ENCODE results near the gene CD47.
A peak's percentile ranks its signal among the peaks of the same experiment; 100 is the strongest.

Gene CD47

DNA sequence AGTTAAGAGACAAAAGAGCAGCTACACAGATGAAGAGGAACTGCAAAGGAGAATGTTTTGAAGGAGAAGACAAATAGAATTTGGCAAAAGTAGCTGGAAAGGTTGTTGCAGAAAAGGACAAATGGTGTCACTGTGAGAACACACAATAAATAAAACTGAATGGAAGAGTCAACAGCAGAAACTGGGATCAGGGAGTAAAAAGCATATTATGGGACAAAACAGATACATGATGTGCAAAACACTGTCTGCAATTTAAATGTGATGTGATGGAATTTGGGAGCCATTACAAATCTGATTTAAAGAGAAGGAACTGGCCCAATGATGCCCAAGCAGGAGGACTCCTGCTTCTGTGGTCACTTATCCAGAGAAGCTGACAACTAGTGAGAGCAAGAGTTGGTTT, 46.1 kb downstream of the CD47 start:
- DNase-seq: no peak

DNA sequence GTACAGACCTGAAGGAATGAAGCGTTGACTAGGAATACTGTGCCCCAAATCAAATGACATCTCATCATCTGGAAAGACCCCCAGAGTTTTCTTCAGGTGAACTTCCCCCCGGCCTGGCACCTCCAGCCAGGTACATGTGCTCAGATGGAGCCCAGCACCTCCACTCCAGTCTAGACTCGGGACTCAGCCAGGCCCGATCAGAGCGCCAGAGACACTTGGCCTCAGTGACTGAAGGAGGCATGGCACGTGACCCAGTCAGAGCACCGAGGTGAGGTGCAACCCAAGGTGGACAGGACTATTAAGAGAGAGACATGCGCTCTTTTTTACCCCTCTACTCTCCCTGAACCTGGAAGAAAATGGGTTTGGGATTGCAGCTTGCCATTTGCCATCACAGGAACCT, 48.5 kb downstream of the CD47 start:
- DNase-seq: no peak

DNA sequence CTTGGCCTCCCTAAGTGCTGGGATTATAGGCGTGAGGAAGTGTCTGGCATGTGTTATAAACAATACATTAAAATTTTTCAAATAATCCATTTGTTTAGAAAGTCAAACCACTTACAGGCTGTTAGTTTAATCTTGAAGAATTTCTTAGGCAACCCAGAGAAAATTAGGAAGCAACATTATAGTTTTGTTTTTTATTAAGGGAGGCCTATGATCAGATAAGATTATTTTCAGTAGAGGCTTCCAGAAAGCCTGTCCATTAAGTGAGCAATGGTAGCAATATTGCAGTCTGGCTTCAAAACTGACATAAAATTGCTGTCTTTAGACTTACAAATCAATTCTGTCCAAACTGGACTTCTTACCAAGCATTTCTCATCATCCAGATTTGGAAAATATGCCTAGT, 49.6 kb downstream of the CD47 start:
- DNase-seq: no peak

DNA sequence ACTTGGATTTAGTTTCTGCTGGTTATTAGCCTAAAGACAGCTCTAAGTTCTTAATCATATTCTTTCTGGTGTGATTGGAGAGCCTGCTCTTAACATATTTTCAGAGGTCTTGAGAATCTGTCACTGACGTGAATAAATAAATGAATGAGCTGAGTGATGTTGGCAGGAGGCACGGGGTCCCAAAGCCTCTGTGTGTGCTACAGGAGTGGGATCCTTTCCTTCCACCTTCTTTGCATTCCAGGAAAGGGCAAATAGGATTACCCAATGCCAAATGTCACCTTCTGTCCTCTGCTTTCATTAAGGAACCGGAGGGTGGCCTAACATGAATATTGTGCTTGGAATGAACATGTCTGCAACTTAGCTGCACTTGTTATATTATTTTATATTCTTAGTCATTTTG, 53.1 kb downstream of the CD47 start:
- no peak for DNase-seq

DNA sequence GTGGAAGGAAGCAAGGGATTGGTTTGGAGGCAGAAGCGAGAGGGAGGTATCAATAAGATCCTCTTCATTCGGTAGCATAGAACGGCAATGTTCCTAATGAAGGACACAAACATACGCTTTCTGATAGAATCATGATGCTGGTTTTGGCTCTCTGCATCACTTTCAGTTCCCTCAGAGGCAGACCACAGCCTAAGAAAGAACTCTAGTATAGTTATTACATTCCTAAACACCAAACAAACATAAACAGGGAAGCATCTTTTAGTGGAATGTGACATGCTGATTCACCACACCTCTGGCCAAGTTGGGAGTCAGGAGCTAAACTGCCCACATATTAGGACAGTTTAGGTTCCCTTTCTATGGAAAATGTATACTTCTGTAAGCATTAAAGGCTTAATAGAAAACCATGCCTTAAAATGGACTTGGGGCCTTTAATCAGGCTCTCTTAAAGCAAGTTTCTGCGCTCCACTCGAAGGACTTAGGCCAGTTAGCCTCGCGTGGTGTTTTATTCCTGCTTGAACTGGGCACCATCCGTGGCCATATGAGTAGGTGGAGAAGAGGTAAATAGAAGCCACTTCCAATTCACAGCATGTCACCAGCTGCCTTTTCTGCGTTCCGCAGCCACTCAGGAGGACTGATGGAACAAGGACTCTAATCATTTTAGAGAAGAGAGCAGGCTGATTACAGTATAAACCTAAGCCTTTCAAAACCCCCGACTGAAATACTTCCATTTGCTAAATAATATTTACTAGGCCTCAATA, 53.7 kb downstream of the CD47 start:
- DNase-seq: no peak

DNA sequence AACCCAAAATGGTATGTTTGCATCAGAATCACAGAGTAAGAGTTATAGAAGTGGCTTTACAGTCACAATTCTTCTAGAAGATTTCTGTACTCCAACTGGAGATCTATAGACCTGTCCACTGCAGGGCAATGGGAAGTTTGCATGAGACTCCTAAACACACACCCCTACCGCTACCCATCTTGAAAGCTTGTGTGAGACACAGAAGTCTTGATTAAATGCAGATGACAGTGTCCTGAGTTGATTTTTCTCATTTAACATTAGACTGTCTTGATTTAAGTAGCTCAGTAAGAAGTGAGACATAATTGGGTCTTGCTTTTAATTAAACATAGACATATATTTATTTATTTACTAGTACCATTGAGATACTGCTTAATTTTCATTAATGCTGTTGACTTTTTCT, 54.4 kb downstream of the CD47 start:
- no peak for DNase-seq

DNA sequence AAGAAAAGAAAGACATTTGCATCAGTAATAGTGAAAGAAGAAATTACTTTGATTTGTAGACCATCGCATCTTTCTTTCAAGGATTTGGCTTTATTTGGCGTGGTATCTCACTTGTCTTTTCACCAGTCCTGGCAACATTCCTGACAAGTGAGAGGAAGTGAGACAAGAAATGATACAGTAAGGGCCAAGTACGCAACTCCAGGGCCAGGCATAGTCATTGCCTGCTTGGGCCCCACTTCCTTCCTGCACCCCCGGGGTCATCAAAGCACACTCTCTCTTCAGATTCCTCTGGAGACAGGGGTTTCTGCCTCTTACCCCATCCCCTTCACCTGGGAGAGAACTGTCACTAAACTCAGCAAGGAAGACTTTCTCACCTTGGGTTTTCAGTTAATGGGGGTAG, 55.1 kb downstream of the CD47 start:
- peak; percentile 3 for DNase-seq

GRCh38 chr3:108031895-108032294, 58.9 kb downstream of the CD47 start:
- DNase-seq: no peak

DNA sequence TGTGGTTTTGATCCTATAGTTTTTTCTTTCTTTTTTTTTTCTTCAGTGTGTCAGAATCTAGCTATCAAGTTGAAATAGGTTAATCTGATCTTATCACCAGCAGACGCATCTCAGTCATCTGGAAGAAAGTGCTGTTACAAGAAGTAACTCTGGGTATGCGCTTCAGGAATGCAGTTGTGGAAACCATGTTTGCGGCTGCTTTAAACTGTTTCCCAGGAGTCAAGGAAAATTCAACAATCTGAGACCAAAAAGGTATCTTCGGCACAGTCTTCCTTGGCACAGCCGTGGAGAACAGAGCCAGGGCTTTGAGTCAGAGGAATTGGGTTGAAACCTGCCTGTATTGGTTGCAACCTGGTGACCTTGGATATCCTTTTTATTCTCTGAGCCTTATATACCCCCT, 59.9 kb downstream of the CD47 start:
- no peak for DNase-seq

- DNase-seq: no peak
These were observed 61.4 kb downstream of the CD47 start for GRCh38 chr3:108029466-108029865.

- DNase-seq: no peak
These were observed 61.9 kb downstream of the CD47 start for GRCh38 chr3:108028896-108029295.

DNA sequence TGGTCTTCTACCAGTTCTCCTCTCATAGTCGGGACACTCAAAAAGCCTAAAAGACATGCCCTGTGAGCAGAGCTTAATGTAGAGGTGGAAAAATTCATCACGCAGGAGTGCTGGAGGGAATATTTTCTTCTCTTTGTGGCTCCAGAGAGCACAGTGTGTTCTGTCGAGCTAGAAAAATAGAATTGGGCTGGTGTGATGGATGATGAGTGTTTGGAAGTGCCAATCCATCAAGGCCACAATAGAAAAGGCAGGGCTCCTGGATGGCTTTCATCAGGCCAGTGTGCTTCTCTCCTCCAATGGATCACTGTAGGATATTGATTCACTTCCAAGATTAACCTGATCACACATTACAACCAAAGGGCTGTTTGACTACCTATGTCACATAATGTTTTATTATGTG, 65.7 kb downstream of the CD47 start:
- DNase-seq: no peak

DNA sequence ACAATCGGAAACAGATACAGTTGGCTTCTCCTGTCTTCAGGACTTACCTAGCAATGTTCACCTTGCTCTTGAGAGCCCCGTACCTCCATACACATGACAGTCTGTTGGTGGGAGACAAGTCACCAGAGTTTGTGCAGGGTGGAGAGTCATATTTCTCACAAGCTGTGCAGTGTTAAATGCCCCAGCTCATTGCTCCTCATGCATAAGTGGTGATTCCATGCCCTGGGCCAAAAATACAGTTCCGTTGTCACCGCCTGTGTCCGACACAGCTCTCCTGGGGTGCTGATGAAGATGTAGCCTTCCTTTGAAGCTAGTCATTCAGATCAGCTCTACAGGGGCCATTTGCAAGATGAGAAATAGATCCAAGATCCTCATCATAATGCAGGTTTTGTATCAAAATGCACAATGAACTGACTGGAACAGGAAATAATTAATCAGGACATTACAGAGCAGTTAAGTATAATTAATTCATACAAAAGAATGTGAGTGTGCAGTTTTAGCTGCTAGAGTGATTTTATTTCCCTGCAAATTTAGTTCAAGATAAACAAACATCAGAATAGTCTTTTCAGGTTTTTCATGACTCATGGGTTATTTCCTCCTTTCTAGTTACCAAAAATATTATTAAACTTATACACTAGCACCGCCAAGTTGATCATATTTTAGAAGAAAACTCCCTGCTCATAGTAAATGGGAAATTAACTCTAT, 66.5 kb downstream of the CD47 start:
- DNase-seq: no peak

DNA sequence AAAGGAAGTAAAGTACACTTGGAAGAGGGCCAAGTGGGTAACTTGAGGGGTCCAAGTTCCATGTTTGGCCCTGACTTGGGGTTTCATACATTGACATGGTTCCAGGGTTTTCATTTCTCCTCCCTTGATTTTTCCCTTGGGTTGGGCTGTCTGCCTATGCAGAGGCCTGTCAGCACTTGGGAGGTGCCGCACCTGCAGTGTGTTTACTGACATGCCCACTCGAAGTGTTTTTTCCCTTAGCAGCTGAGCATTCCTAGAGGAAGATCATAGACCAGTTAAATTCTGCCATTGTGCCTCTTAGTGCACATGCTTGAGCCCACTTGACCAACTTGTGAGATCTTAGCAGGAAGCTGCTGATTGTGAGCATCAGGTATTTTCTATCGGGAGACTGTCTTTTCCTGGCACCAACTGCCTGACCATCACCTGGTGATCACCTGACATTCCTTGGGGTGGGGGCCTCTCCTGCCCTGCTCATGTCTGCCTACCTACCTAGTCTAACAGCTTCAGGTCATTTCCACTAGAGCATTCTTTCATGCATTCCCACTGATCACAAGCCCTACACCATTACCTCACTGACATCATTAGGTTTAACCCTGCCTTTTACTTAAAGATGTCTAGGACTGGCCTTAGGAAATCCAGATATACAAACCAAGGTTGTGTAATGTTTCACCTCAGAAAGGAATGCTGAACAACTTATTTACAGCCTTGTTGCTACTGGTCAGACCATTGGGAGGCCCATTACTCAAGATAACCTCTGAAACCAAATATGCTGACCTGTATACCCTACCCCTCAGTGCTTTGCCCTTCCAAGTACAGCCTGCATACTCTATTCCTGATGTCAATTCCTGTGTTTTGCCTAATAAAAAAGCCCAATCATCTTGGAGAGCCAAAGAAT, 68.3 kb downstream of the CD47 start:
- no peak for DNase-seq

GRCh38 chr3:108021533-108021932, 69.3 kb downstream of the CD47 start:
- no peak for DNase-seq

- no peak for DNase-seq
These were observed 69.7 kb downstream of the CD47 start for GRCh38 chr3:108021131-108021530.

DNA sequence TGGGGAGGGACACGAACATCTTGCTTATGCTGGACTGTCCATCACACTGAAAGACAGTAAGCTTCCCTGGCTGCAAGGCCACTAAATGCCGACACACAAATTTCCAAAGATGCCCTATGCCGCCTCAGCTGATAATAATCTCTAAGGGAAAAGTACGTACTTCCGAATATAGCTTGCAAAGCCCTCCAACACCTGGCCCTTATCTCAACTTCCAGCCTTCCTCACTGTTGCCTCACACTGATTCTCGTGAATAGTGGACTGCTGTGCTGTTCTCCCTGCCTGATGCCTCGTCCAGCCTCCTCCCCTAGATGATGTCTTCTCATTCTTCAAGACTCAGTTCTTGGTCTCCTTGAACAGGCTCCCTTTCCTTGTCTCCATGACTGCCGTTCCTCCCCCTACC, 72.3 kb downstream of the CD47 start:
- DNase-seq: no peak

DNA sequence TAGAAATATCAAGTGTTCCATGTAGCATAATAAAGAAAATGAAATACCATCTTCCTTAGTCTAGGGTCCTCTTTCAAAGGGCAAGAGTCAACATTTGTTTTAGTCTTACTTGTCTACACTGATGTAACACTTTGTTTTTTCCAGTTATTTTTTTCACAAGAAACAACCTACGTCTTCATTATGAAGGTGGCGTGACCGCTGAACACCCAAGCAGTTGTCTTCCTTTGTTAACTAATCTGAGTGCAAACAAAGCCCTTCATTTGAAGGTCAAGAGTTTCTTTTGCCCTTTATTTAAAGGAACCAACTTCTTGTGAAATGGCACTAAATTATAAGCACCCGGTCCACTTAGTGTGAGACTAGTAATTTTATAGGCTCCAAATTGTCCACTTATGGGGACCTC, 73.2 kb downstream of the CD47 start:
- DNase-seq: no peak

DNA sequence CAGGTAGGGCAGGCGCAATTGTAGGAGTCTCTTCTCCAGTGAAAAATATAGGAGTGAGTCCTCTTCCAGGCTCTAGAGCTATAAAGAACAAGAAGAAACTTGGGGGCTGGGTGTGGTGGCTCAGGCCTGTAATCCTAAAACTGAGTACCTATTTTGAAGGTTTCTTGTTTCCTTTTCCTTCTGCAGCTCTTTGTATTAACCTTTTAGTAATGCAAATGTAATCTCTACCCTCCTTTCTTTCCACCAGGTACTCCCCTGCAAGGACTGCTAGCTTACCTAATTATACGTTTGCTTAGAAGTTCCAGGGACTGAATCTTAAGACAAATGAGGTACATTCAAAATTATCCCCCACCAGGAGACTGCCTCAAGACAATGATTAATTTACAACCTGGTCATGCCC, 75.9 kb downstream of the CD47 start:
- DNase-seq: no peak

DNA sequence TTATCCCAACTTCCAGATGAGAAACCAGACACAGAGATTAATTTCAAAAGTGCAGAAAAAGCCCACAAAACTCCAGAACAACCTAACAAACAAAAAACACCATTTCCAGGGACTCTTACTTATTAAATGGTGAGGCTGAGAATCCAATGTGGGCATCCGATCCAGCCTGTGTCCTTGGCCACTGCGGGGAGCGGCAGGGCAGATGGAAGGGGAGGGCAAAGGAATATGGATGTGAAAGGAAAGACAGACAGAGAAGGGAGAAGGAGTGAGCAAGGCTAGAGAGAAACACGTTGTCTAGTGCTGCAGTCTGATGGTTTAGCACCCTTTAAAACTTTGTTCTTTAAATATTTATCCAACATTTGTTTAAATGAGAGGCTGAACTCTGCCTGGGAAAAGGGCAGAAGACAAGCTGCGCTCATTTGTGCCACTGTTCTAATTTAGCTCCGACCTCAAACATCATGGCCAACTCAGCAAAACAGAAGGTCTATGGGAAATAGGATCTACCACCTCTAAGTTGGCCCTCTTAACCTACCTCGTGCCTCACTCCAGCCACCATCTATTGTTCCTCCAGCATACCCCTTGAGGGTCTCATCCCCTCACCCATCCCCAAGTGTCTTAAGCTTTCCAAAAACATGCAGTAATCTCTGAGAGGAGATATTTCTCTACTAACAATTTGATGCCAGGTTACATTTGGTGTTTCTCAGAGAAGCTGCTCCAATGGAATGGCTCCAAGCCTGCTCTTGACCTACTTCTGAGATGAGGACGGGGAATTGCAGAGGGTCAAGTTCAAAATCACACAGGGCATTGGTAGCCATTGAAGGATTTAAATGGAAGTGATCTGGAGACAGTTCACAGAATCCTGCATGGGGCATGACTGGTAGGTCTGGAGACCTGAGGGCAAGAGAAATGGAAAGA, 77.4 kb downstream of the CD47 start:
- DNase-seq: no peak

- no peak for DNase-seq
These were observed 78.5 kb downstream of the CD47 start for GRCh38 chr3:108012304-108012703.

- no peak for DNase-seq
These were observed 79.2 kb downstream of the CD47 start for GRCh38 chr3:108011616-108012015.

Data from CD4-positive, alpha-beta T cell treated with Interferon gamma for 1 hour (primary cell).